Activated CD4-positive, CD25-positive, alpha-beta regulatory T cell treated with anti-CD3 and anti-CD28 coated beads, Interleukin-2, amount 50 U/mL, for 16 hours (primary cell): ENCODE data around the gene CELA2B.
"Not testable (repeated sequence)": the region's sequence is repeated elsewhere in the genome, so short reads cannot be mapped to it uniquely, and the experiment has no call there.

ENCODE experiments used
- DNase-seq: peaks from one replicate; pipeline ENCODE4 v3.0.0-alpha.2; 2020; ENCODE audit warnings: low read depth, low spot score

Gene CELA2B

GRCh38 chr1:15475752-15476314 lies at the start of gene CELA2B:
Gene CELA2B (plus strand): TSS chr1:15476104. CDS start chr1:15476126, 22 bp downstream.
- DNase-seq = no peak

- DNase-seq = no peak
These were observed 49.2 kb upstream of the CELA2B start for GRCh38 chr1:15426492-15427279.

- DNase-seq = no peak
These were observed 48.6 kb upstream of the CELA2B start for GRCh38 chr1:15427280-15427666.

GRCh38 chr1:15428252-15428651 lies 47.7 kb upstream of the CELA2B start:
- not testable (repeated sequence) for DNase-seq

GRCh38 chr1:15428815-15429435 lies 47.0 kb upstream of the CELA2B start:
- no peak for DNase-seq

GRCh38 chr1:15429701-15430149 lies 46.2 kb upstream of the CELA2B start:
- no peak for DNase-seq

GRCh38 chr1:15430787-15431570 lies 44.9 kb upstream of the CELA2B start:
- DNase-seq = peak; percentile 53

- DNase-seq = no peak
These were observed 44.3 kb upstream of the CELA2B start for GRCh38 chr1:15431571-15431948.

GRCh38 chr1:15432324-15432723 lies 43.6 kb upstream of the CELA2B start:
- no peak for DNase-seq

GRCh38 chr1:15433471-15433870 lies 42.4 kb upstream of the CELA2B start:
- no peak for DNase-seq

- not testable (repeated sequence) for DNase-seq
These were observed 41.2 kb upstream of the CELA2B start for GRCh38 chr1:15434739-15435138.

GRCh38 chr1:15435239-15436077 lies 40.4 kb upstream of the CELA2B start:
- no peak for DNase-seq

- no peak for DNase-seq
These were observed 38.9 kb upstream of the CELA2B start for GRCh38 chr1:15436881-15437442.

- no peak for DNase-seq
These were observed 36.6 kb upstream of the CELA2B start for GRCh38 chr1:15439325-15439724.

- no peak for DNase-seq
These were observed 35.5 kb upstream of the CELA2B start for GRCh38 chr1:15440357-15440756.

- no peak for DNase-seq
These were observed 34.7 kb upstream of the CELA2B start for GRCh38 chr1:15441247-15441646.

GRCh38 chr1:15442119-15442518 lies 33.8 kb upstream of the CELA2B start:
- DNase-seq = no peak

- DNase-seq = no peak
These were observed 33.1 kb upstream of the CELA2B start for GRCh38 chr1:15442759-15443158.

GRCh38 chr1:15443281-15443680 lies 32.6 kb upstream of the CELA2B start:
- no peak for DNase-seq

- no peak for DNase-seq
These were observed 31.2 kb upstream of the CELA2B start for GRCh38 chr1:15444468-15445389.
